DMS53 (cell line): Measurements from ENCODE around the gene YPEL4.

Experiments used
- DNase-seq: peaks from one replicate; lab custom pipeline; 2025; lab: John Stamatoyannopoulos, UW

Gene YPEL4

GRCh38 chr11:57650739-57651090, 1.0 kb upstream of the YPEL4 start:
- no peak for DNase-seq

- peak; percentile 14 for DNase-seq
These were observed 644 bp downstream of the YPEL4 start for GRCh38 chr11:57648801-57649735.

GRCh38 chr11:57647960-57648800, 1.5 kb downstream of the YPEL4 start:
- DNase-seq, result no peak

GRCh38 chr11:57647372-57647771, 2.3 kb downstream of the YPEL4 start:
- DNase-seq, result no peak

- DNase-seq, result peak; percentile 24
These were observed 2.9 kb downstream of the YPEL4 start for GRCh38 chr11:57646799-57647303.

- DNase-seq, result no peak
These were observed 3.4 kb downstream of the YPEL4 start for GRCh38 chr11:57646194-57646798.

GRCh38 chr11:57645689-57646085, 4.0 kb downstream of the YPEL4 start:
- DNase-seq, result no peak

- peak; percentile 70 for DNase-seq
These were observed 4.7 kb downstream of the YPEL4 start for GRCh38 chr11:57644748-57645688.

- peak; percentile 3 for DNase-seq
These were observed 5.9 kb downstream of the YPEL4 start for GRCh38 chr11:57643802-57644201.

GRCh38 chr11:57641011-57641807, 8.5 kb downstream of the YPEL4 start:
- DNase-seq, result peak; percentile 61

GRCh38 chr11:57640068-57640800, 9.5 kb downstream of the YPEL4 start:
- DNase-seq, result no peak

- DNase-seq, result no peak
These were observed 10.2 kb downstream of the YPEL4 start for GRCh38 chr11:57639321-57640067.

- no peak for DNase-seq
These were observed 10.8 kb downstream of the YPEL4 start for GRCh38 chr11:57638811-57639320.

- peak; percentile 23 for DNase-seq
These were observed 11.5 kb downstream of the YPEL4 start for GRCh38 chr11:57638005-57638781.

GRCh38 chr11:57637626-57638004, 12.1 kb downstream of the YPEL4 start:
- DNase-seq, result no peak

- no peak for DNase-seq
These were observed 14.5 kb downstream of the YPEL4 start for GRCh38 chr11:57635246-57635645.

- no peak for DNase-seq
These were observed 15.4 kb downstream of the YPEL4 start for GRCh38 chr11:57634311-57634710.
